ENCODE results near the gene RBM11.

The RBM11 gene

GRCh38 chr21:14235101-14235500 is 19.1 kb downstream of the RBM11 start:
- Histone ChIP-seq H2AFZ (ENCODE audit: low read depth, low read length, severe bottlenecking) (no peak overlapping the region), H3K27ac (ENCODE audit: low read depth, low read length) (no peak overlapping the region), H3K27me3 (ENCODE audit: low read length) (no peaks in the 10 kb centered on the region), H3K9me2 (replicated peaks; ENCODE audit: insufficient read depth, low read length) (no peaks in the 10 kb centered on the region), H3K4me3 (ENCODE audit: insufficient read depth, low read length, poor library complexity, severe bottlenecking) (no peak overlapping the region), H3K79me2 (ENCODE audit: insufficient read depth, low read length) (no peaks in the 10 kb centered on the region), H3K9me3 (ENCODE audit: insufficient read depth, low read length) (peaks cover 6% of the 10 kb centered on the region; the same call in 1 of the 2 replicates), H4K20me1 (ENCODE audit: low read depth, low read length) (no peaks in the 10 kb centered on the region), H3F3A (ENCODE audit: insufficient read depth) (no peaks in the 10 kb centered on the region), H3K9ac (ENCODE audit: low read length) (no peak overlapping the region), H3K36me3 (ENCODE audit: low read length) (no peaks in the 10 kb centered on the region), H3K4me2 (ENCODE audit: low read depth, low read length, poor library complexity, severe bottlenecking) (no peak overlapping the region)
- no peak for TF ChIP-seq EZH2phosphoT487 (conservative IDR thresholded peaks at IDR 0.05; ENCODE audit: low read length)
- TF ChIP-seq, protein P1, sequence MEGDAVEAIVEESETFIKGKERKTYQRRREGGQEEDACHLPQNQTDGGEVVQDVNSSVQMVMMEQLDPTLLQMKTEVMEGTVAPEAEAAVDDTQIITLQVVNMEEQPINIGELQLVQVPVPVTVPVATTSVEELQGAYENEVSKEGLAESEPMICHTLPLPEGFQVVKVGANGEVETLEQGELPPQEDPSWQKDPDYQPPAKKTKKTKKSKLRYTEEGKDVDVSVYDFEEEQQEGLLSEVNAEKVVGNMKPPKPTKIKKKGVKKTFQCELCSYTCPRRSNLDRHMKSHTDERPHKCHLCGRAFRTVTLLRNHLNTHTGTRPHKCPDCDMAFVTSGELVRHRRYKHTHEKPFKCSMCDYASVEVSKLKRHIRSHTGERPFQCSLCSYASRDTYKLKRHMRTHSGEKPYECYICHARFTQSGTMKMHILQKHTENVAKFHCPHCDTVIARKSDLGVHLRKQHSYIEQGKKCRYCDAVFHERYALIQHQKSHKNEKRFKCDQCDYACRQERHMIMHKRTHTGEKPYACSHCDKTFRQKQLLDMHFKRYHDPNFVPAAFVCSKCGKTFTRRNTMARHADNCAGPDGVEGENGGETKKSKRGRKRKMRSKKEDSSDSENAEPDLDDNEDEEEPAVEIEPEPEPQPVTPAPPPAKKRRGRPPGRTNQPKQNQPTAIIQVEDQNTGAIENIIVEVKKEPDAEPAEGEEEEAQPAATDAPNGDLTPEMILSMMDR (IDR thresholded peaks at IDR 0.05; ENCODE audit: insufficient read depth, low read length, poor library complexity, severe bottlenecking), result no peak

GRCh38 chr21:14236180-14236579 is 20.2 kb downstream of the RBM11 start:
- H3K4me2 ChIP-seq (ENCODE audit: low read depth, low read length, poor library complexity, severe bottlenecking), result no peak overlapping the region
- H3K27me3 ChIP-seq (ENCODE audit: low read length), result no peaks in the 10 kb centered on the region
- H3F3A ChIP-seq (ENCODE audit: insufficient read depth), result no peaks in the 10 kb centered on the region
- no peaks in the 10 kb centered on the region for H3K36me3 ChIP-seq (ENCODE audit: low read length)
- no peak overlapping the region for H3K9ac ChIP-seq (ENCODE audit: low read length)
- no peak overlapping the region for H3K27ac ChIP-seq (ENCODE audit: low read depth, low read length)
- no peaks in the 10 kb centered on the region for H3K79me2 ChIP-seq (ENCODE audit: insufficient read depth, low read length)
- no peaks in the 10 kb centered on the region for H4K20me1 ChIP-seq (ENCODE audit: low read depth, low read length)
- H2AFZ ChIP-seq (ENCODE audit: low read depth, low read length, severe bottlenecking), result no peak overlapping the region
- H3K4me3 ChIP-seq (ENCODE audit: insufficient read depth, low read length, poor library complexity, severe bottlenecking), result no peak overlapping the region
- no peaks in the 10 kb centered on the region; the same call in 1 of the 2 replicates for H3K9me3 ChIP-seq (ENCODE audit: insufficient read depth, low read length)
- no peak for TF ChIP-seq EZH2phosphoT487 (conservative IDR thresholded peaks at IDR 0.05; ENCODE audit: low read length)
- TF ChIP-seq, protein P1 (IDR thresholded peaks at IDR 0.05; ENCODE audit: insufficient read depth, low read length, poor library complexity, severe bottlenecking), result no peak
- no peaks in the 10 kb centered on the region for H3K9me2 ChIP-seq (replicated peaks; ENCODE audit: insufficient read depth, low read length)

DNA sequence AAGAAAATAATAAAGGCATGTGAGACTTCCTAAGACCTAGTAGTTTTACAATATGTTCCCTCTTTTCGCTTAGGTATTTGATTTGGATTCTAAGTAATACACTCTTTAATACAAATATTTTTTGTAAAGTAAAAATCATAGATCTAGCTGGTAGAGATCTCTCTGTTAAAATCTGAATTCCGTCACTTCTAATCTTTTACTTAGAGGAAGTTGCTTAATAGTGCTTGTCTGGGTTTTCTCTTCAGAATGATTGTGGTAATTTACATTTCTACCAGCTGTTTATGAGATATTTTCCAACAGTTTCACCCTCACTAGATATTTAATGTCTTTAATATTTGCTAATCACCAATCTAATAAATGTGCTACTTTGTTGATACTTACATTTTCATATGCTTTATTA is 23.3 kb downstream of the RBM11 start:
- H3K4me2 ChIP-seq (ENCODE audit: low read depth, low read length, poor library complexity, severe bottlenecking), result no peak overlapping the region
- H3F3A ChIP-seq (ENCODE audit: insufficient read depth), result no peaks in the 10 kb centered on the region
- no peak overlapping the region for H3K27ac ChIP-seq (ENCODE audit: low read depth, low read length)
- no peaks in the 10 kb centered on the region for H3K9me3 ChIP-seq (ENCODE audit: insufficient read depth, low read length)
- no peak overlapping the region for H3K9ac ChIP-seq (ENCODE audit: low read length)
- no peaks in the 10 kb centered on the region for H3K27me3 ChIP-seq (ENCODE audit: low read length)
- TF ChIP-seq EZH2phosphoT487 (conservative IDR thresholded peaks at IDR 0.05; ENCODE audit: low read length), result no peak
- TF ChIP-seq, protein P1 (IDR thresholded peaks at IDR 0.05; ENCODE audit: insufficient read depth, low read length, poor library complexity, severe bottlenecking), result no peak
- H3K9me2 ChIP-seq (replicated peaks; ENCODE audit: insufficient read depth, low read length), result no peaks in the 10 kb centered on the region
- H3K4me3 ChIP-seq (ENCODE audit: insufficient read depth, low read length, poor library complexity, severe bottlenecking), result no peak overlapping the region
- no peaks in the 10 kb centered on the region for H3K36me3 ChIP-seq (ENCODE audit: low read length)
- H4K20me1 ChIP-seq (ENCODE audit: low read depth, low read length), result no peaks in the 10 kb centered on the region
- no peaks in the 10 kb centered on the region for H3K79me2 ChIP-seq (ENCODE audit: insufficient read depth, low read length)
- no peak overlapping the region for H2AFZ ChIP-seq (ENCODE audit: low read depth, low read length, severe bottlenecking)

Data from SU-DHL-6 (cell line).